H9 (cell line): ENCODE results near the gene GPLD1. TPM values are rescaled to one million over a fixed set of nuclear protein-coding genes. Genes with fewer than 3 reads are reported as not detected.
A peak's percentile ranks its signal among the peaks of the same experiment; 100 is the strongest.

ENCODE experiments used
- DNase-seq: peaks from one replicate; pipeline ENCODE4 v3.0.0-alpha.2; 2017
- H2AFZ ChIP-seq: one replicate; pipeline ENCODE4 v1.6.1; 2013; ENCODE audit warnings: mild to moderate bottlenecking, low read length, control low read depth, moderate library complexity
- H2AK5ac ChIP-seq: 2 replicates; pipeline ENCODE4 v1.6.1; 2013; ENCODE audit warnings: low read length, control low read depth, mixed read lengths; ENCODE audit not compliant: insufficient read length
- H2BK120ac ChIP-seq: one replicate; pipeline ENCODE4 v1.6.1; 2013; ENCODE audit warnings: low read depth, mild to moderate bottlenecking, low read length, control low read depth, inconsistent platforms; ENCODE audit not compliant: poor library complexity, severe bottlenecking
- H2BK12ac ChIP-seq: 2 replicates; pipeline ENCODE4 v1.6.1; 2013; ENCODE audit warnings: low read length, control low read depth, mixed read lengths, low read depth; ENCODE audit not compliant: insufficient read length
- H2BK15ac ChIP-seq: 2 replicates; pipeline ENCODE4 v1.6.1; 2013; ENCODE audit warnings: low read depth, low read length, control low read depth
- H2BK20ac ChIP-seq: one replicate; pipeline ENCODE4 v1.6.1; 2013; ENCODE audit warnings: low read depth, mild to moderate bottlenecking, low read length, control low read depth, inconsistent platforms; ENCODE audit not compliant: poor library complexity, severe bottlenecking
- H2BK5ac ChIP-seq: 2 replicates; pipeline ENCODE4 v1.6.1; 2013; ENCODE audit warnings: low read length, control low read depth, mixed read lengths; ENCODE audit not compliant: insufficient read length
- H3K14ac ChIP-seq: 2 replicates; pipeline ENCODE4 v1.6.1; 2013; ENCODE audit warnings: low read length, control low read depth; ENCODE audit not compliant: insufficient read depth
- H3K18ac ChIP-seq: 2 replicates; pipeline ENCODE4 v1.6.1; 2013; ENCODE audit warnings: low read depth, mild to moderate bottlenecking, mixed read lengths, low read length, control low read depth; ENCODE audit not compliant: insufficient read length
- H3K23ac ChIP-seq: 2 replicates; pipeline ENCODE4 v1.6.1; 2013; ENCODE audit warnings: low read length, control low read depth, mixed read lengths, low read depth; ENCODE audit not compliant: insufficient read length
- H3K23me2 ChIP-seq: 2 replicates; pipeline ENCODE4 v1.6.1; 2013; ENCODE audit warnings: low read depth, mild to moderate bottlenecking, mixed read lengths, low read length, control low read depth; ENCODE audit not compliant: insufficient read length, poor library complexity, severe bottlenecking
- H3K27ac ChIP-seq: 2 replicates; pipeline ENCODE4 v1.5.1; 2013; ENCODE audit warnings: low read length, control low read depth, mixed read lengths, low read depth; ENCODE audit not compliant: insufficient read length
- H3K27me3 ChIP-seq: 2 replicates; pipeline ENCODE4 v1.6.1; 2013; ENCODE audit warnings: low read length, control low read depth, inconsistent platforms; ENCODE audit not compliant: insufficient read depth
- H3K4ac ChIP-seq: 2 replicates; pipeline ENCODE4 v1.6.1; 2013; ENCODE audit warnings: low read depth, mild to moderate bottlenecking, control low read depth, inconsistent platforms, low read length, moderate library complexity
- H3K4me1 ChIP-seq: 2 replicates; pipeline ENCODE4 v1.6.1; 2013; ENCODE audit warnings: low read length, control low read depth, inconsistent platforms; ENCODE audit not compliant: insufficient read depth
- H3K4me2 ChIP-seq: 2 replicates; pipeline ENCODE4 v1.6.1; 2013; ENCODE audit warnings: low read length, control low read depth, mixed read lengths; ENCODE audit not compliant: insufficient read length, insufficient read depth
- H3K56ac ChIP-seq: 2 replicates; pipeline ENCODE4 v1.6.1; 2013; ENCODE audit warnings: low read depth, mild to moderate bottlenecking, mixed read lengths, low read length, control low read depth; ENCODE audit not compliant: insufficient read length
- H3K79me1 ChIP-seq: 2 replicates; pipeline ENCODE4 v1.6.1; 2013; ENCODE audit warnings: low read depth, mild to moderate bottlenecking, moderate library complexity, low read length, control low read depth, inconsistent platforms; ENCODE audit not compliant: insufficient read depth, poor library complexity, severe bottlenecking
- H3K79me2 ChIP-seq: 2 replicates; pipeline ENCODE4 v1.6.1; 2013; ENCODE audit warnings: low read length, control low read depth, inconsistent platforms; ENCODE audit not compliant: insufficient read depth
- H3K9ac ChIP-seq: 2 replicates; pipeline ENCODE4 v1.6.1; 2013; ENCODE audit warnings: low read length, control low read depth, mixed read lengths; ENCODE audit not compliant: insufficient read length; ENCODE audit errors: extremely low read depth
- H3K9me3 ChIP-seq: one replicate; pipeline ENCODE4 v1.6.1; 2013; ENCODE audit warnings: low read depth, low read length, inconsistent platforms; ENCODE audit not compliant: control insufficient read depth
- H3T11ph ChIP-seq: one replicate; pipeline ENCODE4 v1.6.1; 2013; ENCODE audit warnings: mild to moderate bottlenecking, low read length, control low read depth, inconsistent platforms
- H4K20me1 ChIP-seq: one replicate; pipeline ENCODE4 v1.6.1; 2013; ENCODE audit not compliant: control insufficient read depth, insufficient read length, insufficient read depth
- H4K5ac ChIP-seq: 2 replicates; pipeline ENCODE4 v1.6.1; 2013; ENCODE audit warnings: low read depth, mild to moderate bottlenecking, mixed read lengths, low read length, control low read depth; ENCODE audit not compliant: insufficient read length
- H4K8ac ChIP-seq: replicated peaks from 2 replicates; pipeline ENCODE4 v1.6.1; 2013; ENCODE audit warnings: low read length, control low read depth, mixed read lengths, low read depth; ENCODE audit not compliant: insufficient read length
- H4K91ac ChIP-seq: 2 replicates; pipeline ENCODE4 v1.6.1; 2013; ENCODE audit warnings: low read depth, mild to moderate bottlenecking, moderate library complexity, mixed read lengths, low read length, control low read depth; ENCODE audit not compliant: insufficient read length
- H3K27ac Mint-ChIP-seq, 3 experiments: 2 replicates in 2 of 3; 3 replicates in 1 of 3; pipeline ENCODE4 v1.8.0; 2020 to 2021; ENCODE audit warnings: mixed read lengths in 3 of 3, mild to moderate bottlenecking in 1 of 3, moderate library complexity in 1 of 3
- H3K27me3 Mint-ChIP-seq: 2 replicates; pipeline ENCODE4 v1.8.0; 2021; ENCODE audit warnings: low read depth, mild to moderate bottlenecking, moderate library complexity, mixed read lengths
- H3K36me3 Mint-ChIP-seq, 3 experiments: 2 replicates in 2 of 3; 3 replicates in 1 of 3; pipeline ENCODE4 v1.8.0; 2020 to 2021; ENCODE audit warnings: low read depth in 3 of 3, mixed read lengths in 3 of 3; ENCODE audit not compliant: insufficient read depth in 1 of 3
- H3K4me1 Mint-ChIP-seq, 2 experiments: 2 replicates each; pipeline ENCODE4 v1.8.0; 2020; ENCODE audit warnings: mixed read lengths in 2 of 2
- H3K4me3 Mint-ChIP-seq, 2 experiments: 2 replicates in 1 of 2; 3 replicates in 1 of 2; pipeline ENCODE4 v1.8.0; 2020 to 2021; ENCODE audit warnings: mild to moderate bottlenecking in 2 of 2, mixed read lengths in 2 of 2, moderate library complexity in 1 of 2
- H3K9me3 Mint-ChIP-seq, 2 experiments: 2 replicates in 1 of 2; 3 replicates in 1 of 2; pipeline ENCODE4 v1.8.0; 2020; ENCODE audit warnings: mild to moderate bottlenecking in 2 of 2, mixed read lengths in 2 of 2, moderate library complexity in 1 of 2
- WGBS: extraction: QIAGEN DNeasy Blood & Tissue Kit; methylation state at CpG from one replicate; pipeline ENCODE4 v1.1.7; 2013; ENCODE audit warnings: missing lambda C conversion rate, low lambda C conversion rate, mixed read lengths; ENCODE audit not compliant: insufficient read length; ENCODE audit errors: extremely low coverage; 5-methylcytosine and 5-hydroxymethylcytosine counted together
- total RNA-seq: library from RNA; stranded (reverse); gene quantifications from 2 replicates; pipeline ENCODE4 v1.2.1, GENCODE V29; 2021
- TF ChIP-seq, protein P1 (sequence below): fragments of 200-600 bp; sonication (generic); conservative IDR thresholded peaks from 3 replicates; pipeline ENCODE4 v1.8.0; 2021; ENCODE audit warnings: antibody characterized with exemption, mild to moderate bottlenecking

GPLD1 gene
- total RNA-seq, 1 experiment from 2014 or later: 8.0 TPM

DNA sequence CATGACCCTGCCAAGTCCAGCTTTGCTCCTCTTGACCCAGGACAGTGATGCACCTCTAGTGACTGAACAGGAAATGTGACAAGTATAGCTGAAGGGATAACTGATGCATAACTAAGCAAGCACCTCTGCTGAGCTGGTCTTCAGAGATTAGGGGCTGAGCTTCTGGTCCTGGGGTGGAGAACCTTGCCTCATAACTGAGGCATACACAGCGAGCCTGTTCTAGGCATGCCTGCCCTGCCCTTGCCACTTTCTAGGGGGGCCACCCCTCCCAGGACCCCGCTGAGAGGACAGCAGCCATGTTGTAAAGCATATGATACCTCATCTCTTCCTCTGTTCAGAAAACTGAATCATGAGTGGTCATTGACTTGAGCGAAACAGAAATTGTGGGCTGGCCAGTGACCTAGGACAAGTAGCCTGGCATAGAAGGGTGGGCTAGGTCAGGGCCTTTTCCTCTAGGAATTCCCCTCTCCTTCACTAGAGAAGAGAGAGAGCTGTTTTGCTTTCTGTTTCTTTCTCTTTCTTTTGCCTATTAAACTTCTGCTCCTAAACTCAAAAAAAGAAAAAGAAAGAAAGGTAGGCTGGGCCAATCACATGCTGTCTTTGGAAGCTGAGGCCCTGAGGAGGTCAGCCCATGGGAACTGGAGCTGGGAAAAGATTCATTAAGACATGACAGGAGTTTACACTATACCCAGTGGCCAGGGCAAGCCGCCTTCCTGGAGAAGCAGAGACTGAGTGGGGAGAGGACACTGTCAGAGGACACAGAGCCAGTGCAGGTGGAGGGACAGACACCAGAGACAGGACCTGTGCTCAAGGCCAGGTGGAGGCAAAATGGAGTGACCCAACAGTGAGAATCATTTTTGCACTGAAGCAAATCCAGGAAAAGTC lies 28.5 kb upstream of the GPLD1 start:
- Histone ChIP-seq H3K9me3 (no peaks in the 10 kb centered on the region), H3K23ac (no peak overlapping the region), H3K4me2 (no peak overlapping the region), H3K56ac (no peak overlapping the region), H4K8ac (no peak overlapping the region), H3K14ac (no peak overlapping the region), H3K79me2 (no peaks in the 10 kb centered on the region), H3K4ac (no peak overlapping the region), H2BK12ac (no peak overlapping the region), H3K23me2 (no peaks in the 10 kb centered on the region), H3K27ac (no peak overlapping the region), H3K18ac (no peak overlapping the region), H2BK15ac (no peak overlapping the region), H2AFZ (no peak overlapping the region), H4K5ac (no peak overlapping the region), H2BK5ac (no peak overlapping the region), H4K20me1 (no peaks in the 10 kb centered on the region), H3T11ph (no peak overlapping the region), H3K9ac (no peak overlapping the region), H4K91ac (no peak overlapping the region), H2AK5ac (no peak overlapping the region), H3K27me3 (no peaks in the 10 kb centered on the region), H2BK120ac (no peak overlapping the region), H3K79me1 (no peaks in the 10 kb centered on the region), H3K4me1 (no peaks in the 10 kb centered on the region), H2BK20ac (peak overlapping the region; percentile 14)
- no peak overlapping the region for H3K4me3 Mint-ChIP-seq
- H3K27me3 Mint-ChIP-seq: peaks cover 2% of the 10 kb centered on the region; the same call in 1 of the 2 replicates
- H3K27ac Mint-ChIP-seq: peak overlapping the region in 2 of 3 experiments; percentile 21 to 39; a peak in 3 of 7 replicates
- WGBS: no CpG with 5 or more reads among the region's 4 CpGs
- no peaks in the 10 kb centered on the region for H3K9me3 Mint-ChIP-seq
- peaks cover 0 to 4% (median 0%) of the 10 kb centered on the region in 3 experiments; a peak in 1 of 7 replicates for H3K36me3 Mint-ChIP-seq
- no peak for DNase-seq
- H3K4me1 Mint-ChIP-seq: peaks cover 2% of the 10 kb centered on the region in 2 experiments; a peak in 2 of 4 replicates
- TF ChIP-seq, protein P1, sequence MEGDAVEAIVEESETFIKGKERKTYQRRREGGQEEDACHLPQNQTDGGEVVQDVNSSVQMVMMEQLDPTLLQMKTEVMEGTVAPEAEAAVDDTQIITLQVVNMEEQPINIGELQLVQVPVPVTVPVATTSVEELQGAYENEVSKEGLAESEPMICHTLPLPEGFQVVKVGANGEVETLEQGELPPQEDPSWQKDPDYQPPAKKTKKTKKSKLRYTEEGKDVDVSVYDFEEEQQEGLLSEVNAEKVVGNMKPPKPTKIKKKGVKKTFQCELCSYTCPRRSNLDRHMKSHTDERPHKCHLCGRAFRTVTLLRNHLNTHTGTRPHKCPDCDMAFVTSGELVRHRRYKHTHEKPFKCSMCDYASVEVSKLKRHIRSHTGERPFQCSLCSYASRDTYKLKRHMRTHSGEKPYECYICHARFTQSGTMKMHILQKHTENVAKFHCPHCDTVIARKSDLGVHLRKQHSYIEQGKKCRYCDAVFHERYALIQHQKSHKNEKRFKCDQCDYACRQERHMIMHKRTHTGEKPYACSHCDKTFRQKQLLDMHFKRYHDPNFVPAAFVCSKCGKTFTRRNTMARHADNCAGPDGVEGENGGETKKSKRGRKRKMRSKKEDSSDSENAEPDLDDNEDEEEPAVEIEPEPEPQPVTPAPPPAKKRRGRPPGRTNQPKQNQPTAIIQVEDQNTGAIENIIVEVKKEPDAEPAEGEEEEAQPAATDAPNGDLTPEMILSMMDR: no peak
